Lung (tissue), 12 donors: ENCODE data around the gene TMCO6. TPM values are rescaled to one million over a fixed set of nuclear protein-coding genes. Genes with fewer than 3 reads are reported as not detected.

Experiments used
- ATAC-seq: fragments of 200-7000 bp; cut with Tn5 transposase; one replicate; pipeline ENCODE4 v1.9.1; 2020; ENCODE audit warnings: moderate number of reproducible peaks; ENCODE audit not compliant: insufficient read depth, low FRiP score
- DNase-seq, 3 donors: peaks; one replicate each; pipeline ENCODE4 v3.0.0-alpha.2; 2013 to 2017
- H3K27ac ChIP-seq, 2 donors: one replicate each; pipeline ENCODE4 v1.5.1; 2013; ENCODE audit warnings: mild to moderate bottlenecking in 2 of 2, moderate library complexity in 2 of 2, control low read depth in 1 of 2, inconsistent platforms in 1 of 2, low read depth in 1 of 2, low read length in 1 of 2
- H3K27me3 ChIP-seq, 3 donors: one replicate each; pipeline ENCODE4 v1.5.1; 2013; ENCODE audit warnings: low read length in 2 of 3; ENCODE audit not compliant: control insufficient read depth in 3 of 3, insufficient read depth in 3 of 3
- H3K36me3 ChIP-seq, 4 donors: one replicate each; pipeline ENCODE4 v1.5.1; 2013; ENCODE audit warnings: low read length in 4 of 4, mild to moderate bottlenecking in 1 of 4, moderate library complexity in 1 of 4; ENCODE audit not compliant: control insufficient read depth in 4 of 4, insufficient read depth in 4 of 4
- H3K4me1 ChIP-seq, 5 donors: one replicate each; pipeline ENCODE4 v1.5.1; 2013; ENCODE audit warnings: low read length in 5 of 5, mild to moderate bottlenecking in 2 of 5, moderate library complexity in 1 of 5; ENCODE audit not compliant: control insufficient read depth in 5 of 5, insufficient read depth in 5 of 5
- H3K4me3 ChIP-seq: one replicate; pipeline ENCODE4 v1.5.1; 2013; ENCODE audit warnings: mild to moderate bottlenecking, control low read depth, moderate library complexity
- H3K9ac ChIP-seq, 2 donors: one replicate each; pipeline ENCODE4 v1.5.1; 2013; ENCODE audit warnings: low read length in 2 of 2, control low read depth in 1 of 2; ENCODE audit not compliant: insufficient read depth in 1 of 2
- H3K9me3 ChIP-seq, 4 donors: one replicate each; pipeline ENCODE4 v1.5.1; 2013; ENCODE audit warnings: low read length in 3 of 4, mild to moderate bottlenecking in 1 of 4, moderate library complexity in 1 of 4; ENCODE audit not compliant: control insufficient read depth in 4 of 4, insufficient read depth in 3 of 4
- CTCF ChIP-seq: IDR thresholded peaks from 2 replicates; pipeline ENCODE4 v1.5.1; 2012; ENCODE audit warnings: mild to moderate bottlenecking; ENCODE audit errors: control extremely low read depth, extremely low read depth
- WGBS, 2 donors: extraction: QIAGEN DNeasy Blood & Tissue Kit; methylation state at CpG; one replicate each; pipeline ENCODE4 v1.1.7; 2013; 5-methylcytosine and 5-hydroxymethylcytosine counted together
- polyA plus RNA-seq, 2 donors: library from polyadenylated mRNA; stranded (reverse); fragments of 200-250 nt; gene quantifications; one replicate each; pipeline ENCODE4 v1.2.1, GENCODE V29; 2013
- total RNA-seq, 2 donors: library from RNA; depleted of rRNA in 1 of 2; stranded (reverse); fragments of >200 nt in 1 of 2; gene quantifications; one replicate each; pipeline ENCODE4 v1.2.1, GENCODE V29; 2014 to 2021
- donor health status: control.
- donor health status: control.
- donor health status: Bipolar disorder and iron deficiency.
- donor health status: healthy.
- donor health status: DM: yes; HTN: yes; CAD: no.

Gene TMCO6
- total and polyA plus RNA-seq, 4 donors = 9.0 to 25.8 (median 14.1) TPM

GRCh38 chr5:140603734-140604133 is 35.5 kb upstream of the TMCO6 start:
- Histone ChIP-seq H3K4me3 (no peak overlapping the region), H3K9ac (no peak overlapping the region), H3K4me1 (no peaks in the 10 kb centered on the region), H3K27ac (no peak overlapping the region), H3K36me3 (no peaks in the 10 kb centered on the region), H3K27me3 (no peaks in the 10 kb centered on the region), H3K9me3 (no peaks in the 10 kb centered on the region)
- no peak for ATAC-seq
- 94 to 98% methylated on average over 2 of the region's 2 CpGs for WGBS, 2 donors
- DNase-seq = no peak
- no peak for TF ChIP-seq CTCF

GRCh38 chr5:140605879-140606278 is 33.4 kb upstream of the TMCO6 start:
- Histone ChIP-seq H3K9me3 (no peaks in the 10 kb centered on the region), H3K27ac (no peak overlapping the region), H3K4me1 (peaks cover 0 to 1% (median 0%) of the 10 kb centered on the region in 5 donors), H3K27me3 (no peaks in the 10 kb centered on the region), H3K36me3 (no peaks in the 10 kb centered on the region), H3K4me3 (no peak overlapping the region), H3K9ac (no peak overlapping the region)
- 65 to 83% methylated on average over 3 of the region's 3 CpGs for WGBS, 2 donors
- DNase-seq (no peak), ATAC-seq (no peak)
- no peak for TF ChIP-seq CTCF

GRCh38 chr5:140607031-140607430 is 32.2 kb upstream of the TMCO6 start:
- TF ChIP-seq CTCF = no peak
- H3K9me3 ChIP-seq = no peaks in the 10 kb centered on the region
- 41 to 64% methylated on average over 2 of the region's 2 CpGs for WGBS, 2 donors
- H3K9ac ChIP-seq = no peak overlapping the region
- no peaks in the 10 kb centered on the region for H3K36me3 ChIP-seq
- H3K4me1 ChIP-seq = peaks cover 0 to 2% (median 0%) of the 10 kb centered on the region in 5 donors
- H3K27ac ChIP-seq = no peak overlapping the region
- no peaks in the 10 kb centered on the region for H3K27me3 ChIP-seq
- DNase-seq = no peak
- ATAC-seq = no peak
- no peak overlapping the region for H3K4me3 ChIP-seq

- no peak for DNase-seq
- no peak for TF ChIP-seq CTCF
- no peak overlapping the region for H3K9ac ChIP-seq
- H3K4me1 ChIP-seq = peaks cover 0 to 2% (median 0%) of the 10 kb centered on the region in 5 donors
- no peak overlapping the region for H3K4me3 ChIP-seq
- H3K27ac ChIP-seq = peak overlapping the region in 1 of 2 donors; percentile 86
- H3K9me3 ChIP-seq = no peaks in the 10 kb centered on the region
- no peaks in the 10 kb centered on the region for H3K27me3 ChIP-seq
- no peak for ATAC-seq
- H3K36me3 ChIP-seq = no peaks in the 10 kb centered on the region
Observed at GRCh38 chr5:140608722-140609121, 30.5 kb upstream of the TMCO6 start.
